HepG2 (cell line): ENCODE data around the gene RAB17. TPM values are rescaled to one million over a fixed set of nuclear protein-coding genes. Genes with fewer than 3 reads are reported as not detected.

Experiments
- ATF5 ChIP-seq: sonication (generic); formaldehyde crosslinking; IDR thresholded peaks from 2 replicates; pipeline ENCODE4 v1.4.0; 2020; ENCODE audit warnings: mild to moderate bottlenecking, low read depth, missing genetic modification reagents
- BORCS8-MEF2B ChIP-seq: sonication (generic); formaldehyde crosslinking; IDR thresholded peaks from 2 replicates; pipeline ENCODE4 v1.8.0; 2022; ENCODE audit warnings: mild to moderate bottlenecking, missing genetic modification reagents
- DBP ChIP-seq: sonication (generic); formaldehyde crosslinking; IDR thresholded peaks from 2 replicates; pipeline ENCODE4 v1.4.0; 2020; ENCODE audit warnings: missing genetic modification reagents; ENCODE audit errors: not compliant biosample characterization
- ELK4 ChIP-seq: sonication (generic); formaldehyde crosslinking; IDR thresholded peaks from 2 replicates; pipeline ENCODE4 v1.9.0; 2021; ENCODE audit warnings: missing genetic modification reagents, borderline replicate concordance
- ETV5 ChIP-seq: IDR thresholded peaks from 2 replicates; pipeline ENCODE4 v1.6.1; 2018; ENCODE audit warnings: missing biosample characterization, missing genetic modification reagents, inconsistent platforms, borderline replicate concordance
- FOXK1 ChIP-seq: sonication (generic); formaldehyde crosslinking; IDR thresholded peaks from 2 replicates; pipeline ENCODE4 v1.4.0; 2020; ENCODE audit warnings: low read depth, missing genetic modification reagents, borderline replicate concordance
- FOXM1 ChIP-seq: sonication (generic); formaldehyde crosslinking; IDR thresholded peaks from 2 replicates; pipeline ENCODE4 v1.5.0; 2020; ENCODE audit warnings: missing genetic modification reagents
- HNRNPLL ChIP-seq: fragments of 200-400 bp; formaldehyde crosslinking; IDR thresholded peaks from 2 replicates; pipeline ENCODE4 v1.6.1; 2017; ENCODE audit warnings: mild to moderate bottlenecking, low read depth, low read length; ENCODE audit not compliant: poor library complexity, severe bottlenecking
- MAFG ChIP-seq: sonication (generic); formaldehyde crosslinking; IDR thresholded peaks from 2 replicates; pipeline ENCODE4 v1.5.1; 2020; ENCODE audit warnings: mild to moderate bottlenecking, missing genetic modification reagents
- MYC ChIP-seq: sonication (generic); formaldehyde crosslinking; IDR thresholded peaks from 2 replicates; pipeline ENCODE4 v1.9.0; 2021; ENCODE audit warnings: missing genetic modification reagents, borderline replicate concordance
- SALL2 ChIP-seq: sonication (generic); formaldehyde crosslinking; IDR thresholded peaks from 2 replicates; pipeline ENCODE4 v1.8.1; 2023; ENCODE audit warnings: mild to moderate bottlenecking, missing genetic modification reagents, inconsistent platforms
- TRIM22 ChIP-seq: fragments of 450-650 bp; IDR thresholded peaks from 2 replicates; pipeline ENCODE4 v1.6.1; 2017
- ZBTB4 ChIP-seq: sonication (generic); formaldehyde crosslinking; IDR thresholded peaks from 2 replicates; pipeline ENCODE4 v1.4.0; 2020; ENCODE audit warnings: missing genetic modification reagents, mild to moderate bottlenecking, borderline replicate concordance
- ZGPAT ChIP-seq: IDR thresholded peaks from 2 replicates; pipeline ENCODE4 v1.6.1; 2016; ENCODE audit warnings: mild to moderate bottlenecking
- ZNF263 ChIP-seq: sonication (generic); formaldehyde crosslinking; IDR thresholded peaks from 2 replicates; pipeline ENCODE4 v1.4.0; 2020; ENCODE audit warnings: missing genetic modification reagents
- ZNF564 ChIP-seq: sonication (generic); formaldehyde crosslinking; IDR thresholded peaks from 2 replicates; pipeline ENCODE4 v1.8.1; 2023; ENCODE audit warnings: mild to moderate bottlenecking, missing genetic modification reagents
- ZNF776 ChIP-seq: sonication (generic); formaldehyde crosslinking; IDR thresholded peaks from 2 replicates; pipeline ENCODE4 v1.4.0; 2020; ENCODE audit warnings: mild to moderate bottlenecking, missing genetic modification reagents
- ZNF792 ChIP-seq: IDR thresholded peaks from 2 replicates; pipeline ENCODE4 v1.6.1; 2016
- polyA plus RNA-seq, 8 experiments: library from polyadenylated mRNA; depleted of rRNA in 3 of 8; stranded (reverse) in 7 of 8; unstranded in 1 of 8; fragments of >200 nt; fragmentation: Illumina TruSeq in 4 of 8; extraction: Trizol in 4 of 8; gene quantifications; 2 replicates each; pipeline versions ENCODE4 v1.2.1 to v1.2.3, GENCODE V29; 2011 to 2016; ENCODE audit warnings: low read depth in 4 of 8, missing spikeins in 1 of 8, mixed read lengths in 1 of 8; ENCODE audit not compliant: insufficient read depth in 1 of 8
- total RNA-seq, 5 experiments: library from RNA; depleted of rRNA; stranded (reverse); fragments of >200 nt; fragmentation: Illumina TruSeq; extraction: Trizol; gene quantifications; 2 replicates each; pipeline ENCODE4 v1.2.3, GENCODE V29; 2016; ENCODE audit warnings: low read depth in 1 of 5

The RAB17 gene
- total and polyA plus RNA-seq, 2 of the 13 experiments (the other 11 are each of a cell fraction or from before 2014, with no cell fraction given): 68.0 to 124 TPM

GRCh38 chr2:237581751-237582746 is 8.5 kb downstream of the RAB17 start (continued):
- TF ChIP-seq SALL2: no peak; the same call in 1 of the 2 replicates
- no peak for TF ChIP-seq ELK4 (CRISPR knock-in tag)
- TF ChIP-seq ZNF776 (CRISPR knock-in tag): no peak
- 0 out of 2 replicates have a peak, but pooled peaks have one; percentile 23 for TF ChIP-seq ETV5 (CRISPR knock-in tag)
- peak; percentile 37; the same call in 1 of the 2 replicates for TF ChIP-seq FOXK1 (CRISPR knock-in tag)
- TF ChIP-seq MAFG (CRISPR knock-in tag): no peak
- 0 out of 2 replicates have a peak, but pooled peaks have one; percentile 27 for TF ChIP-seq ZGPAT (CRISPR knock-in tag)
- no peak; the same call in none of the 2 replicates for TF ChIP-seq BORCS8-MEF2B (CRISPR knock-in tag)
- no peak; the same call in 1 of the 2 replicates for TF ChIP-seq ZNF263 (CRISPR knock-in tag)
- no peak; the same call in 1 of the 2 replicates for TF ChIP-seq ZBTB4 (CRISPR knock-in tag)
- no peak for TF ChIP-seq HNRNPLL
- TF ChIP-seq ATF5 (CRISPR knock-in tag): no peak
- no peak for TF ChIP-seq TRIM22
- TF ChIP-seq MYC (CRISPR knock-in tag): peak; percentile 20; the same call in 1 of the 2 replicates
- TF ChIP-seq ZNF564 (CRISPR knock-in tag): no peak
- TF ChIP-seq ZNF792 (CRISPR knock-in tag): no peak
- no peak for TF ChIP-seq DBP (CRISPR knock-in tag)
- TF ChIP-seq FOXM1 (CRISPR knock-in tag): no peak
